H9 (cell line): ENCODE results near the gene FUT4. TPM values are rescaled to one million over a fixed set of nuclear protein-coding genes. Genes with fewer than 3 reads are reported as not detected.
"Not testable (repeated sequence)": the region's sequence is repeated elsewhere in the genome, so short reads cannot be mapped to it uniquely, and the experiment has no call there.

Source experiments
- DNase-seq: peaks from one replicate; pipeline ENCODE4 v3.0.0-alpha.2; 2017
- H2AFZ ChIP-seq: one replicate; pipeline ENCODE4 v1.6.1; 2013; ENCODE audit warnings: mild to moderate bottlenecking, low read length, control low read depth, moderate library complexity
- H2AK5ac ChIP-seq: 2 replicates; pipeline ENCODE4 v1.6.1; 2013; ENCODE audit warnings: low read length, control low read depth, mixed read lengths; ENCODE audit not compliant: insufficient read length
- H2BK120ac ChIP-seq: one replicate; pipeline ENCODE4 v1.6.1; 2013; ENCODE audit warnings: low read depth, mild to moderate bottlenecking, low read length, control low read depth, inconsistent platforms; ENCODE audit not compliant: poor library complexity, severe bottlenecking
- H2BK12ac ChIP-seq: 2 replicates; pipeline ENCODE4 v1.6.1; 2013; ENCODE audit warnings: low read length, control low read depth, mixed read lengths, low read depth; ENCODE audit not compliant: insufficient read length
- H2BK15ac ChIP-seq: 2 replicates; pipeline ENCODE4 v1.6.1; 2013; ENCODE audit warnings: low read depth, low read length, control low read depth
- H2BK20ac ChIP-seq: one replicate; pipeline ENCODE4 v1.6.1; 2013; ENCODE audit warnings: low read depth, mild to moderate bottlenecking, low read length, control low read depth, inconsistent platforms; ENCODE audit not compliant: poor library complexity, severe bottlenecking
- H2BK5ac ChIP-seq: 2 replicates; pipeline ENCODE4 v1.6.1; 2013; ENCODE audit warnings: low read length, control low read depth, mixed read lengths; ENCODE audit not compliant: insufficient read length
- H3K14ac ChIP-seq: 2 replicates; pipeline ENCODE4 v1.6.1; 2013; ENCODE audit warnings: low read length, control low read depth; ENCODE audit not compliant: insufficient read depth
- H3K18ac ChIP-seq: 2 replicates; pipeline ENCODE4 v1.6.1; 2013; ENCODE audit warnings: low read depth, mild to moderate bottlenecking, mixed read lengths, low read length, control low read depth; ENCODE audit not compliant: insufficient read length
- H3K23ac ChIP-seq: 2 replicates; pipeline ENCODE4 v1.6.1; 2013; ENCODE audit warnings: low read length, control low read depth, mixed read lengths, low read depth; ENCODE audit not compliant: insufficient read length
- H3K23me2 ChIP-seq: 2 replicates; pipeline ENCODE4 v1.6.1; 2013; ENCODE audit warnings: low read depth, mild to moderate bottlenecking, mixed read lengths, low read length, control low read depth; ENCODE audit not compliant: insufficient read length, poor library complexity, severe bottlenecking
- H3K27ac ChIP-seq: 2 replicates; pipeline ENCODE4 v1.5.1; 2013; ENCODE audit warnings: low read length, control low read depth, mixed read lengths, low read depth; ENCODE audit not compliant: insufficient read length
- H3K27me3 ChIP-seq: 2 replicates; pipeline ENCODE4 v1.6.1; 2013; ENCODE audit warnings: low read length, control low read depth, inconsistent platforms; ENCODE audit not compliant: insufficient read depth
- H3K4ac ChIP-seq: 2 replicates; pipeline ENCODE4 v1.6.1; 2013; ENCODE audit warnings: low read depth, mild to moderate bottlenecking, control low read depth, inconsistent platforms, low read length, moderate library complexity
- H3K4me1 ChIP-seq: 2 replicates; pipeline ENCODE4 v1.6.1; 2013; ENCODE audit warnings: low read length, control low read depth, inconsistent platforms; ENCODE audit not compliant: insufficient read depth
- H3K4me2 ChIP-seq: 2 replicates; pipeline ENCODE4 v1.6.1; 2013; ENCODE audit warnings: low read length, control low read depth, mixed read lengths; ENCODE audit not compliant: insufficient read length, insufficient read depth
- H3K56ac ChIP-seq: 2 replicates; pipeline ENCODE4 v1.6.1; 2013; ENCODE audit warnings: low read depth, mild to moderate bottlenecking, mixed read lengths, low read length, control low read depth; ENCODE audit not compliant: insufficient read length
- H3K79me1 ChIP-seq: 2 replicates; pipeline ENCODE4 v1.6.1; 2013; ENCODE audit warnings: low read depth, mild to moderate bottlenecking, moderate library complexity, low read length, control low read depth, inconsistent platforms; ENCODE audit not compliant: insufficient read depth, poor library complexity, severe bottlenecking
- H3K79me2 ChIP-seq: 2 replicates; pipeline ENCODE4 v1.6.1; 2013; ENCODE audit warnings: low read length, control low read depth, inconsistent platforms; ENCODE audit not compliant: insufficient read depth
- H3K9ac ChIP-seq: 2 replicates; pipeline ENCODE4 v1.6.1; 2013; ENCODE audit warnings: low read length, control low read depth, mixed read lengths; ENCODE audit not compliant: insufficient read length; ENCODE audit errors: extremely low read depth
- H3K9me3 ChIP-seq: one replicate; pipeline ENCODE4 v1.6.1; 2013; ENCODE audit warnings: low read depth, low read length, inconsistent platforms; ENCODE audit not compliant: control insufficient read depth
- H3T11ph ChIP-seq: one replicate; pipeline ENCODE4 v1.6.1; 2013; ENCODE audit warnings: mild to moderate bottlenecking, low read length, control low read depth, inconsistent platforms
- H4K20me1 ChIP-seq: one replicate; pipeline ENCODE4 v1.6.1; 2013; ENCODE audit not compliant: control insufficient read depth, insufficient read length, insufficient read depth
- H4K5ac ChIP-seq: 2 replicates; pipeline ENCODE4 v1.6.1; 2013; ENCODE audit warnings: low read depth, mild to moderate bottlenecking, mixed read lengths, low read length, control low read depth; ENCODE audit not compliant: insufficient read length
- H4K8ac ChIP-seq: replicated peaks from 2 replicates; pipeline ENCODE4 v1.6.1; 2013; ENCODE audit warnings: low read length, control low read depth, mixed read lengths, low read depth; ENCODE audit not compliant: insufficient read length
- H4K91ac ChIP-seq: 2 replicates; pipeline ENCODE4 v1.6.1; 2013; ENCODE audit warnings: low read depth, mild to moderate bottlenecking, moderate library complexity, mixed read lengths, low read length, control low read depth; ENCODE audit not compliant: insufficient read length
- H3K27ac Mint-ChIP-seq, 3 experiments: 2 replicates in 2 of 3; 3 replicates in 1 of 3; pipeline ENCODE4 v1.8.0; 2020 to 2021; ENCODE audit warnings: mixed read lengths in 3 of 3, mild to moderate bottlenecking in 1 of 3, moderate library complexity in 1 of 3
- H3K27me3 Mint-ChIP-seq: 2 replicates; pipeline ENCODE4 v1.8.0; 2021; ENCODE audit warnings: low read depth, mild to moderate bottlenecking, moderate library complexity, mixed read lengths
- H3K36me3 Mint-ChIP-seq, 3 experiments: 2 replicates in 2 of 3; 3 replicates in 1 of 3; pipeline ENCODE4 v1.8.0; 2020 to 2021; ENCODE audit warnings: low read depth in 3 of 3, mixed read lengths in 3 of 3; ENCODE audit not compliant: insufficient read depth in 1 of 3
- H3K4me1 Mint-ChIP-seq, 2 experiments: 2 replicates each; pipeline ENCODE4 v1.8.0; 2020; ENCODE audit warnings: mixed read lengths in 2 of 2
- H3K4me3 Mint-ChIP-seq, 2 experiments: 2 replicates in 1 of 2; 3 replicates in 1 of 2; pipeline ENCODE4 v1.8.0; 2020 to 2021; ENCODE audit warnings: mild to moderate bottlenecking in 2 of 2, mixed read lengths in 2 of 2, moderate library complexity in 1 of 2
- H3K9me3 Mint-ChIP-seq, 2 experiments: 2 replicates in 1 of 2; 3 replicates in 1 of 2; pipeline ENCODE4 v1.8.0; 2020; ENCODE audit warnings: mild to moderate bottlenecking in 2 of 2, mixed read lengths in 2 of 2, moderate library complexity in 1 of 2
- CTCF ChIP-seq: fragments of 200-600 bp; sonication (generic); conservative IDR thresholded peaks from 3 replicates; pipeline ENCODE4 v1.8.0; 2021; ENCODE audit warnings: antibody characterized with exemption, mild to moderate bottlenecking
- WGBS: extraction: QIAGEN DNeasy Blood & Tissue Kit; methylation state at CpG from one replicate; pipeline ENCODE4 v1.1.7; 2013; ENCODE audit warnings: missing lambda C conversion rate, low lambda C conversion rate, mixed read lengths; ENCODE audit not compliant: insufficient read length; ENCODE audit errors: extremely low coverage; 5-methylcytosine and 5-hydroxymethylcytosine counted together
- total RNA-seq: library from RNA; stranded (reverse); gene quantifications from 2 replicates; pipeline ENCODE4 v1.2.1, GENCODE V29; 2021

FUT4 gene
- total RNA-seq, 1 experiment from 2014 or later = 5.3 TPM

- H3K23ac ChIP-seq = no peak overlapping the region
- no peaks in the 10 kb centered on the region for H3K79me1 ChIP-seq
- no peaks in the 10 kb centered on the region for H3K9me3 ChIP-seq
- H2BK120ac ChIP-seq = no peak overlapping the region
- no peaks in the 10 kb centered on the region for H3K79me2 ChIP-seq
- no peaks in the 10 kb centered on the region for H3K9me3 Mint-ChIP-seq
- no peak overlapping the region for H3K9ac ChIP-seq
- H4K8ac ChIP-seq = no peak overlapping the region
- no peak overlapping the region for H2BK15ac ChIP-seq
- no peak overlapping the region for H3K4me2 ChIP-seq
- no peak overlapping the region for H3K4me3 Mint-ChIP-seq
- no peaks in the 10 kb centered on the region for H3K36me3 Mint-ChIP-seq
- H2BK12ac ChIP-seq = no peak overlapping the region
- no CpG with 5 or more reads among the region's 3 CpGs for WGBS
- H3K18ac ChIP-seq = no peak overlapping the region
- H2BK20ac ChIP-seq = no peak overlapping the region
- H4K20me1 ChIP-seq = no peaks in the 10 kb centered on the region
- no peak overlapping the region for H2BK5ac ChIP-seq
- H2AFZ ChIP-seq = no peak overlapping the region
- no peaks in the 10 kb centered on the region for H3K27me3 ChIP-seq
- H3K4me1 Mint-ChIP-seq = no peaks in the 10 kb centered on the region
- no peak overlapping the region for H4K5ac ChIP-seq
- H3K27me3 Mint-ChIP-seq = peaks cover 6% of the 10 kb centered on the region
- no peak overlapping the region for H2AK5ac ChIP-seq
- H3K56ac ChIP-seq = no peak overlapping the region
- no peak overlapping the region for H3T11ph ChIP-seq
- no peak overlapping the region for H3K14ac ChIP-seq
- H3K27ac Mint-ChIP-seq = no peak overlapping the region
- no peak for DNase-seq
- no peak overlapping the region for H4K91ac ChIP-seq
- H3K4ac ChIP-seq = no peak overlapping the region
- no peaks in the 10 kb centered on the region for H3K4me1 ChIP-seq
- peak; percentile 89 for TF ChIP-seq CTCF
- no peak overlapping the region for H3K27ac ChIP-seq
- H3K23me2 ChIP-seq = no peaks in the 10 kb centered on the region
Observed at GRCh38 chr11:94504689-94505293, 38.9 kb upstream of the FUT4 start.

GRCh38 chr11:94506513-94506912 is 37.2 kb upstream of the FUT4 start:
- not testable (repeated sequence) for H4K20me1 ChIP-seq, H2AFZ ChIP-seq, H3K14ac ChIP-seq, H3K23me2 ChIP-seq, H2BK12ac ChIP-seq, H2BK20ac ChIP-seq, H3K4ac ChIP-seq, H3K4me1 Mint-ChIP-seq, H3K27me3 ChIP-seq, H3K18ac ChIP-seq, H2BK5ac ChIP-seq, H4K91ac ChIP-seq, H4K8ac ChIP-seq, H3K9ac ChIP-seq, H3K27ac Mint-ChIP-seq, H2BK15ac ChIP-seq, H3K27ac ChIP-seq, H3T11ph ChIP-seq, H3K4me1 ChIP-seq, H3K79me2 ChIP-seq, H3K9me3 Mint-ChIP-seq, H3K79me1 ChIP-seq, H3K56ac ChIP-seq, H3K36me3 Mint-ChIP-seq, H3K4me3 Mint-ChIP-seq, H3K23ac ChIP-seq, H3K9me3 ChIP-seq, H4K5ac ChIP-seq, H2BK120ac ChIP-seq, H3K4me2 ChIP-seq, DNase-seq, H2AK5ac ChIP-seq
- WGBS = no CpG with 5 or more reads among the region's 5 CpGs
- peaks cover 11% of the 10 kb centered on the region for H3K27me3 Mint-ChIP-seq
